ENCODE data around the gene SLIT1. TPM values are rescaled to one million over a fixed set of nuclear protein-coding genes. Genes with fewer than 3 reads are reported as not detected.

SLIT1 gene
- total and polyA plus RNA-seq, 2 donors (not counting 1 experiment from before 2014, with no cell fraction given) = 0.15 to 0.49 TPM

DNA sequence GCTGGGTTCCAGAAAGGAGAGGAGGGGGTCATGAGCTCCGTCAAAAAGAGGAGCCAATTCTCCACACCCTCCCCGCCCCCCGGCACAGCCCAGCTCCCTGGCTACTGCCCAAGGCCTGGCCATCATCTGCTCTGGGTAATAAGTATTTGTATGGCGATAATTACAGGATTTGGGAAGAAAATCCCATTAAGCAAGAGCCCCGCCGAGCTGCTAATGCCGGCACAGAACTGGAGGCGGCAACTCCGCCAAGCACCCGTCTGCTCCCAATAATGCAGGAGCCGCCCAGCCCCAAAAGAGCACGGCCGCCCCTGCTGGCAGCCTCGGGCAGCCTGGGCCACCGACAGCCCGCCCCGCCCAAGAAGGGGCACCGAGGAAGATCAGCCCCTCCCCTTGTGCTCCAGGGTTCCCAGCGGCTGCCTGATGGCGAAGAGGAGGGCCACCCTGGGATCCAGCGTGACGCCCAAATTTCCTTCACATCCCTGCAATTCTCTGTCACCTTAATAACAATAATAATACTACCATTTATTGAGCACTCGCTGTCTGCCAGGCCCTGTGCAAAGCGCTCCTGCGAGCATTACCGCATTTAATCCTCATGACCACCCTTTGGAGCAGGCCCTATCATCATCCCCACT is 5.9 kb downstream of the SLIT1 start:
- H3K79me2 ChIP-seq (ENCODE audit: control insufficient read depth, insufficient read depth, low read length) = no peaks in the 10 kb centered on the region
- H3K9ac ChIP-seq (ENCODE audit: low read length) = no peak overlapping the region
- no peak overlapping the region for H3K27ac Mint-ChIP-seq
- peaks cover 6% of the 10 kb centered on the region for H3K4me1 Mint-ChIP-seq
- H3K4me3 Mint-ChIP-seq = no peak overlapping the region
- ATAC-seq (ENCODE audit: low read depth) (no peak), DNase-seq (no peak)
- no peak overlapping the region for H3K27ac ChIP-seq (ENCODE audit: low read length in 2 of 2)
- ChIA-PET CTCF (interaction anchor here (0.9 to 2.9 kb wide), 3 partner anchors 17 to 784 kb away, joined by 3 to 11 read pairs (median 5); no protein-coding TSS in a partner anchor), POLR2A (no interaction called here)
- 40% methylated on average over 23 of the region's 26 CpGs for WGBS (ENCODE audit: insufficient coverage)
- H3K4me1 ChIP-seq (ENCODE audit: control insufficient read depth in 2 of 2, insufficient read depth in 2 of 2, low read length in 2 of 2) = peaks cover 0 to 3% of the 10 kb centered on the region in 2 donors
- H4K20me1 ChIP-seq (ENCODE audit: control insufficient read depth, insufficient read depth, low read length, poor library complexity, severe bottlenecking) = no peaks in the 10 kb centered on the region
- H3K9me3 Mint-ChIP-seq (ENCODE audit: insufficient read depth) = no peaks in the 10 kb centered on the region
- no peak overlapping the region for H3K4me3 ChIP-seq (ENCODE audit: control extremely low read depth in 1 of 5, extremely low read depth in 1 of 5, insufficient read depth in 1 of 5, low read depth in 2 of 5, low read length in 4 of 5)
- no peak overlapping the region for H3K4me2 ChIP-seq (replicated peaks; ENCODE audit: low read depth, low read length, poor library complexity, severe bottlenecking)
- H3K36me3 ChIP-seq (replicated peaks in 1 of 2; ENCODE audit: control extremely low read depth in 1 of 2, control insufficient read depth in 1 of 2, extremely low read depth in 1 of 2, insufficient read depth in 2 of 2, low read length in 1 of 2) = no peaks in the 10 kb centered on the region
- intact Hi-C loops (cut with micrococcal nuclease) = no loop called here
- peaks cover 49% of the 10 kb centered on the region for H3K27me3 Mint-ChIP-seq
- H3K9me3 ChIP-seq (ENCODE audit: control extremely low read depth in 1 of 3, control insufficient read depth in 2 of 3, insufficient read depth in 1 of 3, low read length in 2 of 3) = no peaks in the 10 kb centered on the region
- H2AFZ ChIP-seq (ENCODE audit: insufficient read depth, low read depth, low read length, poor library complexity, severe bottlenecking) = no peak overlapping the region
- peaks cover 0 to 60% (median 22%) of the 10 kb centered on the region in 4 experiments for H3K27me3 ChIP-seq (replicated peaks in 1 of 4; ENCODE audit: control extremely low read depth in 1 of 4, control insufficient read depth in 3 of 4, insufficient read depth in 4 of 4, low read length in 3 of 4)
- TF ChIP-seq, protein P1, sequence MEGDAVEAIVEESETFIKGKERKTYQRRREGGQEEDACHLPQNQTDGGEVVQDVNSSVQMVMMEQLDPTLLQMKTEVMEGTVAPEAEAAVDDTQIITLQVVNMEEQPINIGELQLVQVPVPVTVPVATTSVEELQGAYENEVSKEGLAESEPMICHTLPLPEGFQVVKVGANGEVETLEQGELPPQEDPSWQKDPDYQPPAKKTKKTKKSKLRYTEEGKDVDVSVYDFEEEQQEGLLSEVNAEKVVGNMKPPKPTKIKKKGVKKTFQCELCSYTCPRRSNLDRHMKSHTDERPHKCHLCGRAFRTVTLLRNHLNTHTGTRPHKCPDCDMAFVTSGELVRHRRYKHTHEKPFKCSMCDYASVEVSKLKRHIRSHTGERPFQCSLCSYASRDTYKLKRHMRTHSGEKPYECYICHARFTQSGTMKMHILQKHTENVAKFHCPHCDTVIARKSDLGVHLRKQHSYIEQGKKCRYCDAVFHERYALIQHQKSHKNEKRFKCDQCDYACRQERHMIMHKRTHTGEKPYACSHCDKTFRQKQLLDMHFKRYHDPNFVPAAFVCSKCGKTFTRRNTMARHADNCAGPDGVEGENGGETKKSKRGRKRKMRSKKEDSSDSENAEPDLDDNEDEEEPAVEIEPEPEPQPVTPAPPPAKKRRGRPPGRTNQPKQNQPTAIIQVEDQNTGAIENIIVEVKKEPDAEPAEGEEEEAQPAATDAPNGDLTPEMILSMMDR (IDR thresholded peaks at IDR 0.05) = no peak
- TF ChIP-seq EZH2 (IDR thresholded peaks at IDR 0.05; ENCODE audit: borderline replicate concordance, insufficient read depth, low read depth, low read length, poor library complexity, severe bottlenecking) = no peak

DNA sequence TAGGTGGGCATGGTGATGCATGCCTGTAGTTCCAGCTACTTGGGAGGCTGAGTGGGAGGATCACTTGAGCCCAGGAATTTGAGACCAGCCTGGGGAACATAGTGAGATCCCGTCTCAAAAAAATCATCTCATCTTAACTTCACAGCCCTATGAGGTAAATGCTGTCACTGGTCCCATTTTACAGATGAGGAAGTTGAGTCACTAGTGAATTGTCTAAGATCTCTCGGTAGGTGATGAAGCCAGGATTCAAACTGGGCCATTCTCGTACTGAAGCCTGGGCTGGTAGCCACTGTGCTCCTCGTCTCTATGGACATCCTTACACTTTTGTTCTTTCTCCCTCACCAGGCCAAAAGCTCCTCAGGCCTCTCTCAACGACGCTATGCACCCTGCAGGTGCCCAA is 6.4 kb downstream of the SLIT1 start:
- Mint-ChIP-seq H3K4me3 (no peak overlapping the region), H3K27me3 (peaks cover 44% of the 10 kb centered on the region), H3K4me1 (peaks cover under 1% of the 10 kb centered on the region), H3K9me3 (ENCODE audit: insufficient read depth) (no peaks in the 10 kb centered on the region), H3K27ac (no peak overlapping the region)
- no peaks in the 10 kb centered on the region for H3K4me1 ChIP-seq (ENCODE audit: control insufficient read depth in 2 of 2, insufficient read depth in 2 of 2, low read length in 2 of 2)
- no peaks in the 10 kb centered on the region for H4K20me1 ChIP-seq (ENCODE audit: control insufficient read depth, insufficient read depth, low read length, poor library complexity, severe bottlenecking)
- intact Hi-C loops (cut with micrococcal nuclease) = no loop called here
- no peak for TF ChIP-seq EZH2 (IDR thresholded peaks at IDR 0.05; ENCODE audit: borderline replicate concordance, insufficient read depth, low read depth, low read length, poor library complexity, severe bottlenecking)
- TF ChIP-seq, protein P1 (IDR thresholded peaks at IDR 0.05) = no peak
- H3K36me3 ChIP-seq (replicated peaks in 1 of 2; ENCODE audit: control extremely low read depth in 1 of 2, control insufficient read depth in 1 of 2, extremely low read depth in 1 of 2, insufficient read depth in 2 of 2, low read length in 1 of 2) = no peaks in the 10 kb centered on the region
- peaks cover 0 to 56% (median 18%) of the 10 kb centered on the region in 4 experiments for H3K27me3 ChIP-seq (replicated peaks in 1 of 4; ENCODE audit: control extremely low read depth in 1 of 4, control insufficient read depth in 3 of 4, insufficient read depth in 4 of 4, low read length in 3 of 4)
- H3K79me2 ChIP-seq (ENCODE audit: control insufficient read depth, insufficient read depth, low read length) = no peaks in the 10 kb centered on the region
- no peak overlapping the region for H3K4me2 ChIP-seq (replicated peaks; ENCODE audit: low read depth, low read length, poor library complexity, severe bottlenecking)
- ChIA-PET POLR2A (no interaction called here), CTCF (no interaction called here)
- H3K9ac ChIP-seq (ENCODE audit: low read length) = no peak overlapping the region
- DNase-seq (no peak), ATAC-seq (ENCODE audit: low read depth) (no peak)
- no peak overlapping the region for H3K4me3 ChIP-seq (ENCODE audit: control extremely low read depth in 1 of 5, extremely low read depth in 1 of 5, insufficient read depth in 1 of 5, low read depth in 2 of 5, low read length in 4 of 5)
- 60% methylated on average over 3 of the region's 6 CpGs for WGBS (ENCODE audit: insufficient coverage)
- no peak overlapping the region for H3K27ac ChIP-seq (ENCODE audit: low read length in 2 of 2)
- H3K9me3 ChIP-seq (ENCODE audit: control extremely low read depth in 1 of 3, control insufficient read depth in 2 of 3, insufficient read depth in 1 of 3, low read length in 2 of 3) = no peaks in the 10 kb centered on the region
- H2AFZ ChIP-seq (ENCODE audit: insufficient read depth, low read depth, low read length, poor library complexity, severe bottlenecking) = no peak overlapping the region
